Measurements from ENCODE around the gene CECR2. TPM values are rescaled to one million over a fixed set of nuclear protein-coding genes. Genes with fewer than 3 reads are reported as not detected.

CECR2 gene
- total RNA-seq, 1 experiment from 2014 or later: not detected

DNA sequence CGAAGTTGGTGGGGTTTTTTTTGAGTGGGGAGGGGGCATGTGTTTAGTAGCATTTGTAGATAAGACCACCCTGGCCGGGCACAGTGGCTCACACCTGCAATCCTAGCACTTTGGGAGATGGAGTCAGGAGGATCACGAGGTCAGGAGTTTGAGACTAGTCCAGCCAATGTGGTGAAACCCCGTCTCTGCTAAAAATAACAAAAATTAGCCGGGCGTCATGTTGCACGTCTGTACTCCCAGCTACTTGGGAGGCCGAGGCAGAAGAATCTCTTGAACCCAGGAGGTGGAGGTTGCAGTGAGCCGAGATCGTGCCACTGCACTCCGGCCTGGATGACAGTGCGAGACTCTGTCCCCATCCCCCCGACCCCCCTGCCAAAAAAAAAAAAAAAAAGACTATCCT is 34.6 kb downstream of the CECR2 start:
- TF ChIP-seq EZH2 (IDR thresholded peaks at IDR 0.05; ENCODE audit: low read length, unreplicated experiment) (no peak), EZH2phosphoT487 (IDR thresholded peaks at IDR 0.05; ENCODE audit: borderline replicate concordance, low read length) (no peak)
- TF ChIP-seq, protein P1, sequence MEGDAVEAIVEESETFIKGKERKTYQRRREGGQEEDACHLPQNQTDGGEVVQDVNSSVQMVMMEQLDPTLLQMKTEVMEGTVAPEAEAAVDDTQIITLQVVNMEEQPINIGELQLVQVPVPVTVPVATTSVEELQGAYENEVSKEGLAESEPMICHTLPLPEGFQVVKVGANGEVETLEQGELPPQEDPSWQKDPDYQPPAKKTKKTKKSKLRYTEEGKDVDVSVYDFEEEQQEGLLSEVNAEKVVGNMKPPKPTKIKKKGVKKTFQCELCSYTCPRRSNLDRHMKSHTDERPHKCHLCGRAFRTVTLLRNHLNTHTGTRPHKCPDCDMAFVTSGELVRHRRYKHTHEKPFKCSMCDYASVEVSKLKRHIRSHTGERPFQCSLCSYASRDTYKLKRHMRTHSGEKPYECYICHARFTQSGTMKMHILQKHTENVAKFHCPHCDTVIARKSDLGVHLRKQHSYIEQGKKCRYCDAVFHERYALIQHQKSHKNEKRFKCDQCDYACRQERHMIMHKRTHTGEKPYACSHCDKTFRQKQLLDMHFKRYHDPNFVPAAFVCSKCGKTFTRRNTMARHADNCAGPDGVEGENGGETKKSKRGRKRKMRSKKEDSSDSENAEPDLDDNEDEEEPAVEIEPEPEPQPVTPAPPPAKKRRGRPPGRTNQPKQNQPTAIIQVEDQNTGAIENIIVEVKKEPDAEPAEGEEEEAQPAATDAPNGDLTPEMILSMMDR (conservative IDR thresholded peaks at IDR 0.05; ENCODE audit: low read depth, low read length): no peak

DNA sequence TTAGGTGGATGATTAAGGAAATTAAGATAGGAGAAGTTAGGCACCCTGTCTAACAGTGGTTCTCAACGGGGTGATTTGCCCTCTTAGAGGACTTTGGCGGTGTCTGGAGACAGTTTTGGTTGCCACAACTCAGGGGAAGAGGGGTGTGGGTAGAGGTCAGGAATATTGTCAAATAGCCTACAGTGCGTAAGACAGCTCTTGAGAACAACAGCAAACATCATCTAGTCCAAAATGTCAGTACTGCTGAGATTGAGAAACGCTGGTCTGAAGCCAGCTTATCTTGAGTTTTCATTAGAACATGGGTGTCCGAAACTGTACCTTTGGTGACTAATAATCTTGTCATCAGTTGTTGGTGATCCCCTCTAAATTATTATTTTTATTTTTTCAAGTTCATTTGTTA is 38.4 kb downstream of the CECR2 start:
- intact Hi-C loops (cut with micrococcal nuclease): no loop called here
- BruUV-seq (replicated peaks): no TSS peak

More for the DNA sequence above, 34.6 kb downstream of the CECR2 start:
- Histone ChIP-seq H3K9me2 (replicated peaks; ENCODE audit: low read length) (no peaks in the 10 kb centered on the region), H3K4me3 (ENCODE audit: low read length) (no peak overlapping the region), H3K27ac (ENCODE audit: low read length) (no peak overlapping the region), H3K79me2 (ENCODE audit: low read length) (no peaks in the 10 kb centered on the region), H3K4me1 (ENCODE audit: insufficient read depth, low read length) (no peaks in the 10 kb centered on the region), H3K9me3 (ENCODE audit: low read length) (no peaks in the 10 kb centered on the region), H3K9ac (ENCODE audit: low read length) (no peak overlapping the region), H3F3A (ENCODE audit: low read length, unreplicated experiment) (no peaks in the 10 kb centered on the region), H2AFZ (ENCODE audit: low read length) (no peak overlapping the region), H4K20me1 (ENCODE audit: low read length) (no peaks in the 10 kb centered on the region), H3K27me3 (ENCODE audit: low read length) (no peaks in the 10 kb centered on the region), H3K36me3 (ENCODE audit: low read depth, low read length) (no peaks in the 10 kb centered on the region), H3K4me2 (ENCODE audit: low read length) (no peak overlapping the region)
- ChIA-PET POLR2A (ENCODE audit: unreplicated experiment) (no interaction called here), CTCF (no interaction called here)
- ATAC-seq: no peak
- intact Hi-C loops (cut with micrococcal nuclease): no loop called here
- no TSS peak for BruUV-seq (replicated peaks)
- no peak for DNase-seq

DNA sequence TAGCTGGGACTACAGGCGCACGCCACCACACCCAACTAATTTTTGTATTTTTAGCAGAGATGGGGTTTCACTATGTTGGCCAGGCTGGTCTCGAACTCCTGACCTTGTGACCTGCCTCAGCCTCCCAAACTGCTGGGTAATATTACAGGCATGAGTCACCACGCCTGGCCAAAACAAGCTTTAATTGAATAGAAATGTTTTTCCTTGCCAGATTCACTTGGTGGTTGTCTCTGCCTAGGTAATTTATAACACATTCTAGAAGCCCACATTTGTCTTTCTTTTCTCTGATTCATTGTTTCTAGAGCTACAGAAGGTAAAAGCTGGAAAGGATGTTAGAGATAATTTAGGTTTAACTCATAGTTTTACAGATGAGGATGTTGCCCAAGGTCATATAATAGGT is 41.3 kb downstream of the CECR2 start:
- BruUV-seq (replicated peaks): no TSS peak
- Histone ChIP-seq H3K4me2 (ENCODE audit: low read length) (no peak overlapping the region), H3K4me3 (ENCODE audit: low read length) (no peak overlapping the region), H3K9ac (ENCODE audit: low read length) (no peak overlapping the region), H3F3A (ENCODE audit: low read length, unreplicated experiment) (no peaks in the 10 kb centered on the region), H2AFZ (ENCODE audit: low read length) (no peak overlapping the region), H3K79me2 (ENCODE audit: low read length) (no peaks in the 10 kb centered on the region), H3K27ac (ENCODE audit: low read length) (no peak overlapping the region), H3K27me3 (ENCODE audit: low read length) (no peaks in the 10 kb centered on the region), H3K9me3 (ENCODE audit: low read length) (no peaks in the 10 kb centered on the region), H3K36me3 (ENCODE audit: low read depth, low read length) (no peaks in the 10 kb centered on the region), H4K20me1 (ENCODE audit: low read length) (no peaks in the 10 kb centered on the region), H3K9me2 (replicated peaks; ENCODE audit: low read length) (no peaks in the 10 kb centered on the region), H3K4me1 (ENCODE audit: insufficient read depth, low read length) (no peaks in the 10 kb centered on the region)
- intact Hi-C loops (cut with micrococcal nuclease): no loop called here
- no peak for TF ChIP-seq EZH2phosphoT487 (IDR thresholded peaks at IDR 0.05; ENCODE audit: borderline replicate concordance, low read length)
- no peak for TF ChIP-seq EZH2 (IDR thresholded peaks at IDR 0.05; ENCODE audit: low read length, unreplicated experiment)
- TF ChIP-seq, protein P1 (conservative IDR thresholded peaks at IDR 0.05; ENCODE audit: low read depth, low read length): no peak
- ChIA-PET POLR2A (ENCODE audit: unreplicated experiment) (no interaction called here), CTCF (no interaction called here)
- ATAC-seq (no peak), DNase-seq (no peak)

More for the DNA sequence above, 38.4 kb downstream of the CECR2 start:
- Histone ChIP-seq H3K79me2 (ENCODE audit: low read length) (no peaks in the 10 kb centered on the region), H3K27me3 (ENCODE audit: low read length) (no peaks in the 10 kb centered on the region), H2AFZ (ENCODE audit: low read length) (no peak overlapping the region), H3K4me2 (ENCODE audit: low read length) (no peak overlapping the region), H3K4me3 (ENCODE audit: low read length) (no peak overlapping the region), H3K9me3 (ENCODE audit: low read length) (no peaks in the 10 kb centered on the region), H3K27ac (ENCODE audit: low read length) (no peak overlapping the region), H3K9ac (ENCODE audit: low read length) (no peak overlapping the region), H3K9me2 (replicated peaks; ENCODE audit: low read length) (no peaks in the 10 kb centered on the region), H4K20me1 (ENCODE audit: low read length) (no peaks in the 10 kb centered on the region), H3K36me3 (ENCODE audit: low read depth, low read length) (no peaks in the 10 kb centered on the region), H3F3A (ENCODE audit: low read length, unreplicated experiment) (no peaks in the 10 kb centered on the region), H3K4me1 (ENCODE audit: insufficient read depth, low read length) (no peaks in the 10 kb centered on the region)
- no peak for ATAC-seq
- CTCF ChIA-PET: no interaction called here
- TF ChIP-seq, protein P1 (conservative IDR thresholded peaks at IDR 0.05; ENCODE audit: low read depth, low read length): no peak
- no peak for TF ChIP-seq EZH2phosphoT487 (IDR thresholded peaks at IDR 0.05; ENCODE audit: borderline replicate concordance, low read length)
- no peak for TF ChIP-seq EZH2 (IDR thresholded peaks at IDR 0.05; ENCODE audit: low read length, unreplicated experiment)
- POLR2A ChIA-PET (ENCODE audit: unreplicated experiment): no interaction called here
- no peak for DNase-seq
